H9 (cell line): ENCODE measurements around the gene CFAP90. TPM values are rescaled to one million over a fixed set of nuclear protein-coding genes. Genes with fewer than 3 reads are reported as not detected.

Experiments used
- DNase-seq: peaks from one replicate; pipeline ENCODE4 v3.0.0-alpha.2; 2017
- H2AFZ ChIP-seq: one replicate; pipeline ENCODE4 v1.6.1; 2013; ENCODE audit warnings: mild to moderate bottlenecking, low read length, control low read depth, moderate library complexity
- H2AK5ac ChIP-seq: 2 replicates; pipeline ENCODE4 v1.6.1; 2013; ENCODE audit warnings: low read length, control low read depth, mixed read lengths; ENCODE audit not compliant: insufficient read length
- H2BK120ac ChIP-seq: one replicate; pipeline ENCODE4 v1.6.1; 2013; ENCODE audit warnings: low read depth, mild to moderate bottlenecking, low read length, control low read depth, inconsistent platforms; ENCODE audit not compliant: poor library complexity, severe bottlenecking
- H2BK12ac ChIP-seq: 2 replicates; pipeline ENCODE4 v1.6.1; 2013; ENCODE audit warnings: low read length, control low read depth, mixed read lengths, low read depth; ENCODE audit not compliant: insufficient read length
- H2BK15ac ChIP-seq: 2 replicates; pipeline ENCODE4 v1.6.1; 2013; ENCODE audit warnings: low read depth, low read length, control low read depth
- H2BK20ac ChIP-seq: one replicate; pipeline ENCODE4 v1.6.1; 2013; ENCODE audit warnings: low read depth, mild to moderate bottlenecking, low read length, control low read depth, inconsistent platforms; ENCODE audit not compliant: poor library complexity, severe bottlenecking
- H2BK5ac ChIP-seq: 2 replicates; pipeline ENCODE4 v1.6.1; 2013; ENCODE audit warnings: low read length, control low read depth, mixed read lengths; ENCODE audit not compliant: insufficient read length
- H3K14ac ChIP-seq: 2 replicates; pipeline ENCODE4 v1.6.1; 2013; ENCODE audit warnings: low read length, control low read depth; ENCODE audit not compliant: insufficient read depth
- H3K18ac ChIP-seq: 2 replicates; pipeline ENCODE4 v1.6.1; 2013; ENCODE audit warnings: low read depth, mild to moderate bottlenecking, mixed read lengths, low read length, control low read depth; ENCODE audit not compliant: insufficient read length
- H3K23ac ChIP-seq: 2 replicates; pipeline ENCODE4 v1.6.1; 2013; ENCODE audit warnings: low read length, control low read depth, mixed read lengths, low read depth; ENCODE audit not compliant: insufficient read length
- H3K23me2 ChIP-seq: 2 replicates; pipeline ENCODE4 v1.6.1; 2013; ENCODE audit warnings: low read depth, mild to moderate bottlenecking, mixed read lengths, low read length, control low read depth; ENCODE audit not compliant: insufficient read length, poor library complexity, severe bottlenecking
- H3K27ac ChIP-seq: 2 replicates; pipeline ENCODE4 v1.5.1; 2013; ENCODE audit warnings: low read length, control low read depth, mixed read lengths, low read depth; ENCODE audit not compliant: insufficient read length
- H3K27me3 ChIP-seq: 2 replicates; pipeline ENCODE4 v1.6.1; 2013; ENCODE audit warnings: low read length, control low read depth, inconsistent platforms; ENCODE audit not compliant: insufficient read depth
- H3K4ac ChIP-seq: 2 replicates; pipeline ENCODE4 v1.6.1; 2013; ENCODE audit warnings: low read depth, mild to moderate bottlenecking, control low read depth, inconsistent platforms, low read length, moderate library complexity
- H3K4me1 ChIP-seq: 2 replicates; pipeline ENCODE4 v1.6.1; 2013; ENCODE audit warnings: low read length, control low read depth, inconsistent platforms; ENCODE audit not compliant: insufficient read depth
- H3K4me2 ChIP-seq: 2 replicates; pipeline ENCODE4 v1.6.1; 2013; ENCODE audit warnings: low read length, control low read depth, mixed read lengths; ENCODE audit not compliant: insufficient read length, insufficient read depth
- H3K56ac ChIP-seq: 2 replicates; pipeline ENCODE4 v1.6.1; 2013; ENCODE audit warnings: low read depth, mild to moderate bottlenecking, mixed read lengths, low read length, control low read depth; ENCODE audit not compliant: insufficient read length
- H3K79me1 ChIP-seq: 2 replicates; pipeline ENCODE4 v1.6.1; 2013; ENCODE audit warnings: low read depth, mild to moderate bottlenecking, moderate library complexity, low read length, control low read depth, inconsistent platforms; ENCODE audit not compliant: insufficient read depth, poor library complexity, severe bottlenecking
- H3K79me2 ChIP-seq: 2 replicates; pipeline ENCODE4 v1.6.1; 2013; ENCODE audit warnings: low read length, control low read depth, inconsistent platforms; ENCODE audit not compliant: insufficient read depth
- H3K9ac ChIP-seq: 2 replicates; pipeline ENCODE4 v1.6.1; 2013; ENCODE audit warnings: low read length, control low read depth, mixed read lengths; ENCODE audit not compliant: insufficient read length; ENCODE audit errors: extremely low read depth
- H3K9me3 ChIP-seq: one replicate; pipeline ENCODE4 v1.6.1; 2013; ENCODE audit warnings: low read depth, low read length, inconsistent platforms; ENCODE audit not compliant: control insufficient read depth
- H3T11ph ChIP-seq: one replicate; pipeline ENCODE4 v1.6.1; 2013; ENCODE audit warnings: mild to moderate bottlenecking, low read length, control low read depth, inconsistent platforms
- H4K20me1 ChIP-seq: one replicate; pipeline ENCODE4 v1.6.1; 2013; ENCODE audit not compliant: control insufficient read depth, insufficient read length, insufficient read depth
- H4K5ac ChIP-seq: 2 replicates; pipeline ENCODE4 v1.6.1; 2013; ENCODE audit warnings: low read depth, mild to moderate bottlenecking, mixed read lengths, low read length, control low read depth; ENCODE audit not compliant: insufficient read length
- H4K8ac ChIP-seq: replicated peaks from 2 replicates; pipeline ENCODE4 v1.6.1; 2013; ENCODE audit warnings: low read length, control low read depth, mixed read lengths, low read depth; ENCODE audit not compliant: insufficient read length
- H4K91ac ChIP-seq: 2 replicates; pipeline ENCODE4 v1.6.1; 2013; ENCODE audit warnings: low read depth, mild to moderate bottlenecking, moderate library complexity, mixed read lengths, low read length, control low read depth; ENCODE audit not compliant: insufficient read length
- H3K27ac Mint-ChIP-seq, 3 experiments: 2 replicates in 2 of 3; 3 replicates in 1 of 3; pipeline ENCODE4 v1.8.0; 2020 to 2021; ENCODE audit warnings: mixed read lengths in 3 of 3, mild to moderate bottlenecking in 1 of 3, moderate library complexity in 1 of 3
- H3K27me3 Mint-ChIP-seq: 2 replicates; pipeline ENCODE4 v1.8.0; 2021; ENCODE audit warnings: low read depth, mild to moderate bottlenecking, moderate library complexity, mixed read lengths
- H3K36me3 Mint-ChIP-seq, 3 experiments: 2 replicates in 2 of 3; 3 replicates in 1 of 3; pipeline ENCODE4 v1.8.0; 2020 to 2021; ENCODE audit warnings: low read depth in 3 of 3, mixed read lengths in 3 of 3; ENCODE audit not compliant: insufficient read depth in 1 of 3
- H3K4me1 Mint-ChIP-seq, 2 experiments: 2 replicates each; pipeline ENCODE4 v1.8.0; 2020; ENCODE audit warnings: mixed read lengths in 2 of 2
- H3K4me3 Mint-ChIP-seq, 2 experiments: 2 replicates in 1 of 2; 3 replicates in 1 of 2; pipeline ENCODE4 v1.8.0; 2020 to 2021; ENCODE audit warnings: mild to moderate bottlenecking in 2 of 2, mixed read lengths in 2 of 2, moderate library complexity in 1 of 2
- H3K9me3 Mint-ChIP-seq, 2 experiments: 2 replicates in 1 of 2; 3 replicates in 1 of 2; pipeline ENCODE4 v1.8.0; 2020; ENCODE audit warnings: mild to moderate bottlenecking in 2 of 2, mixed read lengths in 2 of 2, moderate library complexity in 1 of 2
- CTCF ChIP-seq: fragments of 200-600 bp; sonication (generic); conservative IDR thresholded peaks from 3 replicates; pipeline ENCODE4 v1.8.0; 2021; ENCODE audit warnings: antibody characterized with exemption, mild to moderate bottlenecking
- WGBS: extraction: QIAGEN DNeasy Blood & Tissue Kit; methylation state at CpG from one replicate; pipeline ENCODE4 v1.1.7; 2013; ENCODE audit warnings: missing lambda C conversion rate, low lambda C conversion rate, mixed read lengths; ENCODE audit not compliant: insufficient read length; ENCODE audit errors: extremely low coverage; 5-methylcytosine and 5-hydroxymethylcytosine counted together
- total RNA-seq: library from RNA; stranded (reverse); gene quantifications from 2 replicates; pipeline ENCODE4 v1.2.1, GENCODE V29; 2021

Gene CFAP90
- total RNA-seq, 1 experiment from 2014 or later, result 0.44 TPM

DNA sequence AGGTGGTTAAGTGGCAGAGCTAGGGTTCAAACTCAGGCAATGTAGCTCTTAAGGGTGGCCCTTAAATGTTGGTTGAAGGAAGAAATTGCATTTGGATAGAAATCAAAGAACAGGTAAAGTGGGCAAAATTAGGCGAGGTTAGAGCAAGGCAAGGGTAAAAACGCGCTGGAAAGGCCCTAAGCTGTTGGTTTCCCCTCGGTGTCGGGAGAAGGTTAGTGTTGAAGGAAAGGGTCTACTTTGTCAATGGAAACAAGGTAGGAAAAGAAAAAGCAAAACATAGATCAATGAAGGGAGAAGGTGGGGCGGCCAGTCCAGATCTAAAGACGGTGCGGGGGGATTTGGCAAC is 17.5 kb upstream of the CFAP90 start:
- Histone ChIP-seq H3K4me1 (no peaks in the 10 kb centered on the region), H4K8ac (no peak overlapping the region), H3K23me2 (peaks cover 4% of the 10 kb centered on the region), H2BK5ac (no peak overlapping the region), H3K4me2 (peak overlapping the region; percentile 75), H3K9me3 (no peaks in the 10 kb centered on the region), H3K14ac (no peak overlapping the region), H4K5ac (no peak overlapping the region), H2BK120ac (no peak overlapping the region), H3K4ac (no peak overlapping the region), H4K91ac (no peak overlapping the region), H4K20me1 (no peaks in the 10 kb centered on the region), H3T11ph (no peak overlapping the region), H2BK12ac (no peak overlapping the region), H2BK15ac (no peak overlapping the region), H3K27ac (no peak overlapping the region), H2BK20ac (no peak overlapping the region), H3K79me2 (peaks cover 18% of the 10 kb centered on the region), H3K23ac (no peak overlapping the region), H3K27me3 (no peaks in the 10 kb centered on the region), H3K79me1 (no peaks in the 10 kb centered on the region), H2AK5ac (no peak overlapping the region), H3K9ac (peak overlapping the region; percentile 31), H3K18ac (no peak overlapping the region), H3K56ac (no peak overlapping the region), H2AFZ (no peak overlapping the region)
- no peak for TF ChIP-seq CTCF
- Mint-ChIP-seq H3K36me3 (peaks cover 4 to 44% (median 32%) of the 10 kb centered on the region in 3 experiments; a peak in 6 of 7 replicates), H3K9me3 (no peaks in the 10 kb centered on the region), H3K4me3 (peak overlapping the region; percentile 90 to 97), H3K27me3 (no peaks in the 10 kb centered on the region), H3K27ac (peak overlapping the region; percentile 1 to 59 (median 1); a peak in 3 of 7 replicates), H3K4me1 (peaks cover 18 to 19% of the 10 kb centered on the region in 2 experiments)
- no peak for DNase-seq
- no CpG with 5 or more reads among the region's 8 CpGs for WGBS
